ENCODE data around the gene CELF2. TPM values are rescaled to one million over a fixed set of nuclear protein-coding genes. Genes with fewer than 3 reads are reported as not detected.

CELF2 gene
- total and polyA plus RNA-seq, 2 donors from 2014 or later = 1.7 to 39.2 TPM

DNA sequence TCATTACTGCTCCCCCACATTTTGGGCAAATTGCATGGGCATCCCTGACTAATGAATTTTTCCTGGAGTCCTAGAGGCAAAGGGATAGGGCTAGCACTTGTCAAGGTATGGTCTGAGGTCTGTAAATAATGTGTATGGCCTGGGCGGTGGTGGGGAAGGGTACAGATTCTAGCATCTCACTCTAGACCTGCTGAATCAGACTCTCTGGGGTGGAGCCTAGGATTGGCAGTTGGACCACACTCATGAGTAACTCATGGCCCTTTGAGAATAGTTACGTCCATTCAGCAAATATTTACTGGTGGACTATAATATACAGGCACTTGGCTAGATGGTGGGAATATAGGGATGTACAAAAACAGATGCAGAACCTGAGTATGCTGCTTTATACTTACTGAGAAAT is 118.0 kb downstream of the CELF2 start:
- TF ChIP-seq, protein P1, sequence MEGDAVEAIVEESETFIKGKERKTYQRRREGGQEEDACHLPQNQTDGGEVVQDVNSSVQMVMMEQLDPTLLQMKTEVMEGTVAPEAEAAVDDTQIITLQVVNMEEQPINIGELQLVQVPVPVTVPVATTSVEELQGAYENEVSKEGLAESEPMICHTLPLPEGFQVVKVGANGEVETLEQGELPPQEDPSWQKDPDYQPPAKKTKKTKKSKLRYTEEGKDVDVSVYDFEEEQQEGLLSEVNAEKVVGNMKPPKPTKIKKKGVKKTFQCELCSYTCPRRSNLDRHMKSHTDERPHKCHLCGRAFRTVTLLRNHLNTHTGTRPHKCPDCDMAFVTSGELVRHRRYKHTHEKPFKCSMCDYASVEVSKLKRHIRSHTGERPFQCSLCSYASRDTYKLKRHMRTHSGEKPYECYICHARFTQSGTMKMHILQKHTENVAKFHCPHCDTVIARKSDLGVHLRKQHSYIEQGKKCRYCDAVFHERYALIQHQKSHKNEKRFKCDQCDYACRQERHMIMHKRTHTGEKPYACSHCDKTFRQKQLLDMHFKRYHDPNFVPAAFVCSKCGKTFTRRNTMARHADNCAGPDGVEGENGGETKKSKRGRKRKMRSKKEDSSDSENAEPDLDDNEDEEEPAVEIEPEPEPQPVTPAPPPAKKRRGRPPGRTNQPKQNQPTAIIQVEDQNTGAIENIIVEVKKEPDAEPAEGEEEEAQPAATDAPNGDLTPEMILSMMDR (IDR thresholded peaks at IDR 0.05; ENCODE audit: borderline replicate concordance, extremely low read depth, insufficient read depth) = no peak
- no peak for DNase-seq
- FAIRE-seq = no peak
- no peaks in the 10 kb centered on the region for H3K9me3 ChIP-seq (ENCODE audit: control insufficient read depth in 2 of 3, insufficient read depth in 1 of 3, low read length in 3 of 3)
- no peaks in the 10 kb centered on the region for H3K36me3 ChIP-seq (ENCODE audit: control insufficient read depth in 2 of 3, insufficient read depth in 3 of 3, low read length in 3 of 3)
- no peak overlapping the region for H3K4me3 ChIP-seq (ENCODE audit: low read length in 3 of 3)
- no peak overlapping the region for H3K27ac ChIP-seq (ENCODE audit: low read depth in 2 of 2, low read length in 2 of 2)
- no peak overlapping the region for H3K9ac ChIP-seq (ENCODE audit: low read length in 3 of 3)
- intact Hi-C loops (cut with DNase I) = no loop called here
- no peaks in the 10 kb centered on the region for H3K4me1 ChIP-seq (ENCODE audit: control insufficient read depth in 2 of 3, insufficient read depth in 2 of 3, low read depth in 1 of 3, low read length in 3 of 3)
- H3K27me3 ChIP-seq (ENCODE audit: control insufficient read depth, insufficient read depth, low read length) = no peaks in the 10 kb centered on the region

DNA sequence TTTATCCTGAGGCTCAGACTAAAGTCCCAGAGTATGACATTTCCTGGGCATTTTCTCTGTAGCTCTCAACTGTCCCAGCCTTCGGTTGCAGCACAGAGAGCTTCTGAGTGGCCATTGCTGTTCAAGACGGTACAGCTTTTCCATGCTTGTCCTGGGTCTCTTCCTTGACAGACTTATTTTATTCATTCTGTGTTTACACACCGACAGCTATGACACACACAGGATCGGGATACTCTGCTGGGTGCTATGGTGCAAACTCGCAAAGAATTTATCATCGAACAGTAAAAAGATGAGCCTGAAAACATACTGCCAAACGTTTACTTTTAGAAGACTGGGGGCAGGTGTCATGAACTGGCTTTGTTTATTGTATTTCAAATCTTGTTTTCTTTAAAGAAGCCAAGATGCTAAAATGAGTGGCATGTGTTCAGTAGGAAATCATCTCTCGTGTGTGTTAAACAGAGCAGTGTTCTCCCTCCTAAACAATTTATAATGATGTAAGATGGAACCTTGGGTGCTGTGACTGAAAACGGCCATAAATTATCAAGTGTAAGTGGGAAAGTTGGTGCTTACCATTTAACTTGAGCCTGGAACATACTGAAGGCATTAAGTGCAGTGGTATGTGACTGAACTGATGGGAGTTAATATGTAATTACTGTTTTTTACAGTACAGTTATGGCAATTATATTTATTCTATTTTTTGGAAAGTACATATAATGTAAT is 120.8 kb downstream of the CELF2 start:
- no peak for FAIRE-seq
- no peak overlapping the region for H3K27ac ChIP-seq (ENCODE audit: low read depth in 2 of 2, low read length in 2 of 2)
- no peak for DNase-seq
- H3K36me3 ChIP-seq (ENCODE audit: control insufficient read depth in 2 of 3, insufficient read depth in 3 of 3, low read length in 3 of 3) = no peaks in the 10 kb centered on the region
- no peaks in the 10 kb centered on the region for H3K27me3 ChIP-seq (ENCODE audit: control insufficient read depth, insufficient read depth, low read length)
- H3K9ac ChIP-seq (ENCODE audit: low read length in 3 of 3) = no peak overlapping the region
- H3K4me1 ChIP-seq (ENCODE audit: control insufficient read depth in 2 of 3, insufficient read depth in 2 of 3, low read depth in 1 of 3, low read length in 3 of 3) = no peaks in the 10 kb centered on the region
- intact Hi-C loops (cut with DNase I) = no loop called here
- H3K4me3 ChIP-seq (ENCODE audit: low read length in 3 of 3) = no peak overlapping the region
- TF ChIP-seq, protein P1 (IDR thresholded peaks at IDR 0.05; ENCODE audit: borderline replicate concordance, extremely low read depth, insufficient read depth) = no peak
- no peaks in the 10 kb centered on the region for H3K9me3 ChIP-seq (ENCODE audit: control insufficient read depth in 2 of 3, insufficient read depth in 1 of 3, low read length in 3 of 3)

DNA sequence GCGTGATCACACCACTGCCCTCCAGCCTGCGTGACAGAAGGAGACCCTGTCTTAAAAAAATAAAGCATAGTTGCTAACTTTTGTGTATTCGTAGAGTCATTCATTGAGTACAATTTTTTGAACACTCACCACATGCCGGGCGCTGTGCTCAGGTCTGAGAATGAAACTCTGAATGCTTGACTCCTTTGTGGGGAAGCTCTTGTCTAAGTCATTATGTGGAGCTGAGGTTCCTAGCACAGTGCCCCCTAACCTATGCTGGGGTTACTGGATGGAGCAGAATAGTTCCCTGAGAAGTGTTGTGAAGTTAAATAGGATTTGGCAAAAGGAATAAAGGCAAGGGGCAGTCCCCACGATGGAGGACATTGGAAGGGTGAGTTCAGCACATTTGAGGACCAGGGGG is 123.3 kb downstream of the CELF2 start:
- Histone ChIP-seq H3K27me3 (ENCODE audit: control insufficient read depth, insufficient read depth, low read length) (no peaks in the 10 kb centered on the region), H3K4me3 (ENCODE audit: low read length in 3 of 3) (no peak overlapping the region), H3K9ac (ENCODE audit: low read length in 3 of 3) (no peak overlapping the region), H3K36me3 (ENCODE audit: control insufficient read depth in 2 of 3, insufficient read depth in 3 of 3, low read length in 3 of 3) (no peaks in the 10 kb centered on the region), H3K27ac (ENCODE audit: low read depth in 2 of 2, low read length in 2 of 2) (no peak overlapping the region), H3K9me3 (ENCODE audit: control insufficient read depth in 2 of 3, insufficient read depth in 1 of 3, low read length in 3 of 3) (no peaks in the 10 kb centered on the region), H3K4me1 (ENCODE audit: control insufficient read depth in 2 of 3, insufficient read depth in 2 of 3, low read depth in 1 of 3, low read length in 3 of 3) (no peaks in the 10 kb centered on the region)
- TF ChIP-seq, protein P1 (IDR thresholded peaks at IDR 0.05; ENCODE audit: borderline replicate concordance, extremely low read depth, insufficient read depth) = no peak
- DNase-seq (no peak), FAIRE-seq (no peak)
- intact Hi-C loops (cut with DNase I) = no loop called here

Measured in kidney (tissue), 14 donors.